SH-SY5Y (cell line): ENCODE measurements around the gene GOLGA6D.
"Not testable (repeated sequence)": the region's sequence is repeated elsewhere in the genome, so short reads cannot be mapped to it uniquely, and the experiment has no call there.

ENCODE experiments used
- GATA2 ChIP-seq: IDR thresholded peaks from 2 replicates; pipeline ENCODE4 v1.6.1; 2011; ENCODE audit warnings: mild to moderate bottlenecking, low read depth, low read length
- GATA3 ChIP-seq: IDR thresholded peaks from 2 replicates; pipeline ENCODE4 v1.6.1; 2011; ENCODE audit warnings: low read depth, mild to moderate bottlenecking, low read length, moderate library complexity

The GOLGA6D gene

GRCh38 chr15:75282572-75282971 is at the start of gene GOLGA6D:
GOLGA6D (plus strand) TSS chr15:75282835; CDS start chr15:75282876, 41 bp downstream.
- TF ChIP-seq GATA2, GATA3: not testable (repeated sequence)

- no peak for TF ChIP-seq GATA2
- TF ChIP-seq GATA3 = no peak
These were observed 49.0 kb upstream of the GOLGA6D start for GRCh38 chr15:75233504-75234190.

- TF ChIP-seq GATA3 (no peak), GATA2 (no peak)
These were observed 48.3 kb upstream of the GOLGA6D start for GRCh38 chr15:75234191-75234810.

GRCh38 chr15:75235051-75235673 is 47.5 kb upstream of the GOLGA6D start:
- TF ChIP-seq GATA2 (no peak), GATA3 (no peak)

GRCh38 chr15:75235760-75236729 is 46.6 kb upstream of the GOLGA6D start:
- TF ChIP-seq GATA2 = no peak
- no peak for TF ChIP-seq GATA3

- TF ChIP-seq GATA2 (no peak), GATA3 (no peak)
These were observed 45.2 kb upstream of the GOLGA6D start for GRCh38 chr15:75237316-75237982.

- no peak for TF ChIP-seq GATA2
- TF ChIP-seq GATA3 = no peak
These were observed 44.5 kb upstream of the GOLGA6D start for GRCh38 chr15:75238150-75238549.

- TF ChIP-seq GATA2 = no peak
- no peak for TF ChIP-seq GATA3
These were observed 32.9 kb upstream of the GOLGA6D start for GRCh38 chr15:75249726-75250125.

- TF ChIP-seq GATA3, GATA2: not testable (repeated sequence)
These were observed 24.6 kb upstream of the GOLGA6D start, which contains the start of gene GOLGA6C for GRCh38 chr15:75258034-75258433. GOLGA6C (plus strand) TSS chr15:75258334; CDS start chr15:75258599, 265 bp downstream.

- TF ChIP-seq GATA3 = no peak
- no peak for TF ChIP-seq GATA2
These were observed 19.7 kb downstream of the GOLGA6D start for GRCh38 chr15:75302318-75302717.

GRCh38 chr15:75306188-75306587 is 23.6 kb downstream of the GOLGA6D start:
- TF ChIP-seq GATA2 (no peak), GATA3 (no peak)

- no peak for TF ChIP-seq GATA2
- TF ChIP-seq GATA3 = no peak
These were observed 25.2 kb downstream of the GOLGA6D start for GRCh38 chr15:75307778-75308390.

GRCh38 chr15:75309711-75310110 is 27.1 kb downstream of the GOLGA6D start:
- TF ChIP-seq GATA3 (no peak), GATA2 (no peak)
